HL-60/S4 treated with retinoic acid at 250 ng/mL for 4 days and 3 days (cell line): ENCODE data around the gene CAPS2.

Experiments used
- in situ Hi-C: fragments of 300-500 bp; cut with MboI; formaldehyde crosslinking; loops from 2 replicates; pipeline ENCODE4 v1.7.0; 2022; ENCODE audit warnings: low sequenced_read_pairs

CAPS2 gene

GRCh38 chr12:75308279-75308678 lies 21.8 kb downstream of the CAPS2 start:
- in situ Hi-C loops: no loop called here

DNA sequence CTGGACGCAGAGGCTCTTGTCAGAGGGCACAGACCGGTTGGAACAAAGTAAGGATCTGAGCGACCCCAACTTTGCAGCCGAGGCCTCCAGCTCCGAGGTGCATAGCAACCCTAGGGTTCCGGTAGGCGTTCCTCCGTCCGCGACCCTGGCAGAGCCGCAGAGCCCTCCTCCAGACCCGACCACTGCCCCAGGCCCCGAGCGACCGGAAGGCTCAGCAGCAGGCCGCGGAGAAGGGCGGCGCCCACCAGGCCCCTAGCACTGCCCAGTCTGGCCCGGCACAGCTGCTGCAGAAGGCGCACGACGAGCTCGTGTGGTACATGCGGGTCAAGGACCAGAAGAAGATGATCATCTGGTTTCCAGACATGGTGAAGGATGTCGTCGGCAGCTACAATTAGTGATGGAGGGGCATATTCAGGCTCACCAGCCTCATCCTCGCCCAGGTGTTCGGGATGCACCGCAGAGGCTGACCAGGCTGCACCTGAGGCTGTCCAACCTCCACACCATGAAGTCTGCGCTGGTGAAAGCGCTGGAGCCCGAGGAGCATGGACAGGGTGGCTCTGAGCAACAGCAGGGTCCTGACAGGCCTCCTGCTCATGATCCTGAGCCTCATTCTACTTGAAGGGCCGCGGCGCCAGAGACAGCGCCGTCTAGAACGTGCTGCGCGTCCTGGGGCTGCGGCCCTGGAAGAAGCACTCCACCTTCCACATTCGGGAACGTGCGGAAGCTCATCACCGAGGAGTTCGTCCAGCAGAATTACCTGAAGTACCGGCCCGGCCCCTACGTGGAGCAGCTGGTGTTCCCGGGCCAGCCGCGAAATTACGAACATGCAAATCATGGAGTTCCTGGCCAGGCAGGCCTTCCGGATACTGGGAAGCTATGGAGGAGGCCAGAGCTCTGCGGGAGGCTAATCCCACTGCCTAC lies 24.5 kb downstream of the CAPS2 start:
- in situ Hi-C loops: no loop called here

GRCh38 chr12:75302781-75303180 lies 27.3 kb downstream of the CAPS2 start:
- in situ Hi-C loops: no loop called here

GRCh38 chr12:75302225-75302624 lies 27.9 kb downstream of the CAPS2 start:
- in situ Hi-C loops: no loop called here

GRCh38 chr12:75294797-75295196 lies 35.3 kb downstream of the CAPS2 start:
- in situ Hi-C loops: no loop called here

- in situ Hi-C loops: no loop called here
Measured at GRCh38 chr12:75294336-75294735, 35.8 kb downstream of the CAPS2 start.

DNA sequence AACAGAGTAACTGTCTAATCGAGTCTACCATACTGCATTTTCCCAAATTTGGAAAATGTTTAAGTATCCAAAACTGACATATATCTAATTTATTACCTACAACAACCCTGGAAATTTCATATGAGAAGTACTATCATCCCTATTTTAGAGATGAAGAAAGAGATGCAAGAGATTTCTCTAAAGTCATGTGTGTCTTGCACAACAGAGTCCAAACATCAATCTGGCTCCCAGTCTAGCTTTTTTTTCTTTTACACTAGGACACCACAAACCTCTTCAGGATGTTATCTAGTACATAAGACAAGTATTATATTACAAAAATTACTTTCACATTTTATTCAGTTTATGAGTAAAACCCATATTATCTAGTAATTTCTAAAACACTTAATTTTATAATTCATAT lies 39.1 kb downstream of the CAPS2 start:
- in situ Hi-C loops: no loop called here

DNA sequence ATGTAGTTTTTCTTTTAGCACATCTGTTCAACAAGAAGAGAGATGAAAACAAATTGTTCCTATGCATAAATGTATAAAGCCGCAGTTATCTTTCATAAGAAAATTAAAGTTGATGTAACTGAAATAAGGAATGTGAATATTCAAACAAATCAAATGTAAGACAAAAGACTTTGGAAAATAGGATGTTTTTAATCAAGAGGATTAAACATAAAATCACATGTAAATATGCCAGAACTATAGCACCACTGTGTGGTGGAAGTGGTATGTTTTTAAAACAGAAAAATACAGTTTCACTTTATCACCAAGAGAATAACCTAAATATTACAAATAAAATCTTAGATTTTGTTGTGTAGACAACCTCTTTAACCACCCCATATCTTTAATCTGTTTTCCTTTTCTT lies 40.4 kb downstream of the CAPS2 start:
- in situ Hi-C loops: no loop called here

GRCh38 chr12:75288860-75289259 lies 41.3 kb downstream of the CAPS2 start:
- in situ Hi-C loops: no loop called here

- in situ Hi-C loops: no loop called here
Measured at GRCh38 chr12:75275702-75276101, 54.4 kb downstream of the CAPS2 start.

DNA sequence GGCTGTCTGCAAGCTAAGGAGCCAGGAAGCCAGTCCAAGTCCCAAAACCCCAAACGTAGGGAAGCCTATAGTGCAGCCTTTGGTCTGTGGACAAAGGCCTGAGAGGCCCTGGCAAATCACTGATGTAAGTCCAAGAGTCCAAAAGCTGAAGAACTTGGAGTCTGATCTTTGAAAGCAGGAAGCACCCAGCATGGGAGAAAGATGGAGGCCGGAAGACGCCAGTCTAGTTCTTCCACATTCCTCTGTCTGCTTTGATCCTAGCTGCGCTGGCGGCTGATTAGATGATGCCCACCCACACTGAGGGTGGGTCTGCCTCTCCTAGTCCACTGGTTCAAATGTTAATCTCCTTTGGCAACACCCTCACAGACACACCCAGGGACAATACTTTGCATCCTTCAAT lies 58.5 kb downstream of the CAPS2 start:
- in situ Hi-C loops: no loop called here

DNA sequence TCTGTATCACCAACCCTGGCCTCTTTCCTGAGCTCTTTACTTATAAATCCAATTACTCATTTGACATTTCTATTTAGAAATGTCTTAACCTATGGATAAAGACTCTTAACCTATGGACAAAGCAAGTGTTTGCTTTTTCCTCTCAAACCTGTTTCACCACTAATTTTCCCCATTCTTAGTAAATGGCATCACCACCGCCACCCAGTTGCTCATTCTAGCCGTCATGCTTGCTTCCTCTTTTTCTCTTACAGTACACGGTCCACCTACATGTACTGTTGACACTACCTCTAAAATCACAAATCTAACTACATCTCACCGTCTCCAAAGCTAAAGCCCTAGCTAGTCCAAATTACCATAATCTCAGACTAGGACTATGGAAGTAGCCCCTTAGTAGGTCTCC lies 60.0 kb downstream of the CAPS2 start:
- in situ Hi-C loops: no loop called here

GRCh38 chr12:75269209-75269608 lies 60.9 kb downstream of the CAPS2 start:
- in situ Hi-C loops: no loop called here

DNA sequence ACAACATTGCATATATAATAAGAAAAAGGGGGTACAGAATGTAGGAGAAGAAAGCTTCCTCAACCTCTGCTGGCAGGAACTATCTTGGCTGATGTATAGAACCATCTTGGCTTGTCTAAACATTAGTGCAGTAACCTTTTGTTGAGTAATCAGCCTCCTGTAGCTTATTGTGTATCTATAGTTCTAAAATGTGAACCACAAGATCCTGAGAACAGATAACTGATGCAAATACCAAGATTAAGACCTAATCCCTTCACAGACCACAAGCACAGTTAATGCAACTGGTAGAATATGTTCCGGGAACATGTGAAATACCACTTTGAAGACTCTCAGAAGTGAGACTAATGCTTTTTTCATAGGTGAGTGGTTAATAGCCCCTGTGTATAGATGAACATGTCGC lies 69.8 kb downstream of the CAPS2 start:
- in situ Hi-C loops: no loop called here

GRCh38 chr12:75259143-75259542 lies 71.0 kb downstream of the CAPS2 start:
- in situ Hi-C loops: no loop called here

- in situ Hi-C loops: no loop called here
Measured at GRCh38 chr12:75257510-75257909, 72.6 kb downstream of the CAPS2 start.

- in situ Hi-C loops: no loop called here
Measured at GRCh38 chr12:75245108-75245507, 85.0 kb downstream of the CAPS2 start.

DNA sequence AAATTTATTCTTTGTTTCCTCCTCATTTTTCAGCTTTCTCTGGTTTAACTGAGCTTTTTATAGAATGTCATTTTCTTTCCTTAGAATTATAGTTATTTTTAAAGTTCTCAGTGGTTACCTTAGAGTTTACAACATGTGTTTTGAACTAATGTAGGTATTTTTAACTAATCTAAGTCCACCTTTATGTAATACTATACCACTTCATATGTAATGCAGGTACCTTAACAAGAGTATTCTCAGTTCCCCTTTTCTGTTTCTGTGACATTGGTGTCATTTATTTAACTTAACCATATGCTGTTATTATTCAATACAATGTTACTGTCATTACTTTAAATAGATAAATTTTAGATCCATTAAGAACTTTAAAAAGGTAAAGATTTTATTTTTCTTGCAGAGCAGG lies 90.1 kb downstream of the CAPS2 start:
- in situ Hi-C loops: no loop called here

- in situ Hi-C loops: no loop called here
Measured at GRCh38 chr12:75236206-75236605, 93.9 kb downstream of the CAPS2 start.

- in situ Hi-C loops: no loop called here
Measured at GRCh38 chr12:75227132-75227531, 103.0 kb downstream of the CAPS2 start.
